Renal cortical epithelial cell (primary cell): ENCODE measurements around the gene BST1. TPM values are rescaled to one million over a fixed set of nuclear protein-coding genes. Genes with fewer than 3 reads are reported as not detected.
"Not testable (repeated sequence)": the region's sequence is repeated elsewhere in the genome, so short reads cannot be mapped to it uniquely, and the experiment has no call there.

ENCODE experiments used
- DNase-seq: peaks from one replicate; pipeline ENCODE4 v3.0.0-alpha.2; 2011; ENCODE audit warnings: low read depth
- total RNA-seq: library from RNA; depleted of rRNA; stranded (reverse); fragments of >200 nt; gene quantifications from 2 replicates; pipeline ENCODE4 v1.2.3, GENCODE V29; 2014

BST1 gene
- total RNA-seq, 1 donor from 2014 or later = 0.70 TPM

GRCh38 chr4:15744016-15744545 lies 41.2 kb downstream of the BST1 start:
- no peak for DNase-seq

GRCh38 chr4:15746110-15746509 lies 43.2 kb downstream of the BST1 start:
- no peak for DNase-seq

DNA sequence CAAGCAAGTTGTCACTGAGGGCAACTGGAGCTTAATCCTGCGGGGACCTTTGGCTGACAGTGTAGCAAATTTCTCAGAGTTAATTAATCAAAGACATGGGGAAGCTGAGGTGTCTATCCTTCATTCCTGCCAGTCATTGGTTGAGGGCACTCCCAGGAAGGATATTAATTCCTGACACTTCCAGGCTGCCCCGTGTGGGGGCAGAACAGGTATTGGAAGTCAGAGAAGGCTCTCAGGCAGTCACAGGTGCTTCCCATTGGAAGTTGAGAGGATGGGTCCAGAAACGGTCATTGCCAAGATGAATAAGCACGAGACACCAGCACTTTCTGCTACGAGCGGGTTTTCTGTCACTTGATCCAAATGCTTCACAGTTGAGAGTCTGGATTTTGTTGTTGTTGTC lies 46.1 kb downstream of the BST1 start:
- DNase-seq = no peak

DNA sequence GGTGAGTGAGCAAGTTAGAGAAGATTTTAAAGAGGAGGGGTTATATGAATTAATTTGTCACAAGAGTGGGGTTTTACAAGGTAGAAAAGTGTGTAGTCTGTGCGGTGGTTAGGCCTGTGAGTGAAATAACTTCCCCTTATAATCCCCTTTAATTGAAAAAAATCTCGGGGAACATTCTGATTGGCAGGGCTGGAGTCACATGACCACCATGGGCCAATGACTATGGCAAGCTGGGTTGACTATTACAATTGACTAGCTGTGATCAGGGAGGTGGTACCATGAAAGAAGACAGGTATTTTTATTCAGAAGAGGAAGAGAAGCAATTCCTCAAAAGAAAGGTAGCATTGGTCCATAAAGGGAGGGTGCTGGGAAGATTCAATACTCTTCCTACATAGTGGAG lies 48.3 kb downstream of the BST1 start:
- DNase-seq = no peak

DNA sequence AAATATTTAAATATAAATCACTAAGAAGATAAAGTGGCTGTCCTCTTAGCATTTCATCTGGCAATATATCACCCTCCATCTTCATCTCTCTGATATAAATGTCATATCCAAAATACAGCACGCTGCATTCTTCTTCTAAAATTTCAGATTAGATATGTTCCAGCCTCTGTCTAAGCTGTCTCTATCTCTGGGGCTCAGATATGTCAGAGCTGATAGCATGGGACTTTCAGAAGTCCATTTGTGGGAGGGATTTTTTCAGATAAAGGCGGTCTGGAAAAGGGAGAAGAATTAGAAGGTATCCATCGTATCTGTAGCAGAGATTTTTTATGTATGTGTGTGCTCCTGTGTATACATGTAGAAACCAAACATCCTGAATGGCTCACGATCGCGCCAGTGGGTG lies 50.2 kb downstream of the BST1 start:
- no peak for DNase-seq

DNA sequence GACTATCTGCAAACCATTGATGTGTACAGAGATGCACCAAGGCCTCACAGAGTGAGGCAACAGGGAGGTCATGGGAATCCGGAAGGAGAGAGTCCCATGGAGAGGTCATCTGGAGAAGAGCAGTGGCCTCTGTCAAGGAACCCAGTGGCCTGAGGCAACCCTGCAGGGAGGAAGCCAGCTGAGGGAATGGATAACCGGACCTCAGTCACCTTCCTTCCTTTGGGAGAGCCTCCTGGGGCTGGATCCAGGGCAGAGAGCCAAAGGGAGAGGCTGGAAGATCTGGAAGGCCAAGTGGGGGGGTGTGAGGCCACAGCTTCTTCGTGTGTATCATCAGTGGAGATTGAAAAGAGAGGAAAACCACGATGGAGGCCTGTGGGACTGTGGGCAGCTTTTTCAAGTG lies 50.9 kb downstream of the BST1 start:
- peak; percentile 9 for DNase-seq

DNA sequence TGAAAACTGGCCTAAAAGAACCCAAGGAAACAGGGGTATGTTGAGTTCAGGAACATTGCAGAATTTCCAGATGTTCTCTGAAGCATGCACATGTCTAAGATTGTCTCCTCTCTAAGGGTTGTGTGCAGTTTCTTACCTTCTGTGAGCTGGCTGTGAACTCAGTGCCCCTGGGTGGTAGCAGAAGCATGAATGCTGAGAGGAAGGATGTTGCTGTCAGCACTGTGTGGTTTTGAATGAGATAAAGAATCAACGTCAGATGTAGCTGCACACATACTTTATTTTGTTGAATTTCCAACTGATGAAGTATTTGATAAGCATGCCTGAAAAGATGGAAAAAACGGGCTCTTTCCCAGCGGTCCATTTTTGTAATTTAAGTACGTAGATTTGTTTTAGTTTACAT lies 51.5 kb downstream of the BST1 start:
- DNase-seq = no peak

DNA sequence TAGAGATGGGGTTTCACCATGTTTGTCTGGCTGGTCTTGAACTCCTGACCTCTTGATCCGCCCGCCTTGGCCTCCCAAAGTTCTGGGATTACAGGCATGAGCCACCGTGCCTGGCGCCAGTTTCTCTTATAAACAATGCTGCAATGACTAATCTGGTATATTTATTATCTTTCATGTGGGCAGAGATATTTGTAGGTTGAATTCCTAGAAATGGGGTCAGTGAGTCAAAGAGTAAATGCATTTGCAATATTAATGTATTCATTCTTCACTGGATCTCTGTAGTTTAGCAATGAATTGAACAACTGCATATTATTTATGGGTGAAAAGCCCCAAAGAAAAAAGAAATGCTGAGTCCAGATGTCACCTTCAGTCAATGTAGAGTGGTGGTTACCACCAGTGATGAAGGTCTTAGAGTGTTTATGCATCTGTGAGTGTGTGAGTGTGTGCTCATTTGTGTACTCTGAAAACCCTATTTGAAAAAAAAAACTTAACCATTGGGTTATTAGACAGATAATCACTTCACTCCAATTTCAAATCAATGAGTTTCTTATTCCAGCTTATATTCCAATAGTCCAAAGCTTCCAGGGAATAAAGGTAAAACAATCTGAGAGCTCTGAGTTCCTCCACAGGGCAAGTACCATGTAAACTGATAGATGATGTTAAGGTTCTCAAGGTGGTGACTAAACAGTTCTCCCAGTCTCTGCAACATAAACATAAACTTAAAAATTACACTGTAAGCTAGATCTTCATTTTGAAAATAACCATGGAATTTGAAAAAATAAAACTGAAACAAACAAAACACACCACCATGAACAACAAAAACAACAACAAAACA lies 52.7 kb downstream of the BST1 start:
- DNase-seq = peak; percentile 45

- peak; percentile 43 for DNase-seq
Observed at GRCh38 chr4:15756361-15756861, 53.5 kb downstream of the BST1 start.

DNA sequence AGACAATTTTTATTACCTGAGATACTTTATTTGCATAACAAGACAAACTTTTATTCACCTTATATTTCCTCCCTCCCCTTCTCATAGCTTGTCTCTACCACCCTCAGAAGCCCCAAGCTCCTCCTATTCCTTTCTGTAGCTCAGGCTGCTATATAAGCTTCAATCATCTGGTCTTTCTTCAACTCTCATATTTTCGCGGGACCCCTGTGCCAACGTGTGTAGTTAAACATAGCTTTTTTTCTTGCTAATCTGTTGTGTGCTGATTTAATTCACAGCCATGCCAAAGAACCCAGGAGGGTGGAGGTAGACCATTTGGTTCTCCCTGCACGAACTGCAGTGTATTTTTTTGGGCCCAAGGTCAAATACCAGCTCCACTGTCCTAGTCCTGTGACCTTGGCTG lies 54.2 kb downstream of the BST1 start:
- DNase-seq = no peak

GRCh38 chr4:15758294-15758693 lies 55.4 kb downstream of the BST1 start:
- DNase-seq = no peak

- not testable (repeated sequence) for DNase-seq
Observed at GRCh38 chr4:15762460-15762859, 59.6 kb downstream of the BST1 start.

GRCh38 chr4:15765391-15765790 lies 62.5 kb downstream of the BST1 start:
- no peak for DNase-seq

DNA sequence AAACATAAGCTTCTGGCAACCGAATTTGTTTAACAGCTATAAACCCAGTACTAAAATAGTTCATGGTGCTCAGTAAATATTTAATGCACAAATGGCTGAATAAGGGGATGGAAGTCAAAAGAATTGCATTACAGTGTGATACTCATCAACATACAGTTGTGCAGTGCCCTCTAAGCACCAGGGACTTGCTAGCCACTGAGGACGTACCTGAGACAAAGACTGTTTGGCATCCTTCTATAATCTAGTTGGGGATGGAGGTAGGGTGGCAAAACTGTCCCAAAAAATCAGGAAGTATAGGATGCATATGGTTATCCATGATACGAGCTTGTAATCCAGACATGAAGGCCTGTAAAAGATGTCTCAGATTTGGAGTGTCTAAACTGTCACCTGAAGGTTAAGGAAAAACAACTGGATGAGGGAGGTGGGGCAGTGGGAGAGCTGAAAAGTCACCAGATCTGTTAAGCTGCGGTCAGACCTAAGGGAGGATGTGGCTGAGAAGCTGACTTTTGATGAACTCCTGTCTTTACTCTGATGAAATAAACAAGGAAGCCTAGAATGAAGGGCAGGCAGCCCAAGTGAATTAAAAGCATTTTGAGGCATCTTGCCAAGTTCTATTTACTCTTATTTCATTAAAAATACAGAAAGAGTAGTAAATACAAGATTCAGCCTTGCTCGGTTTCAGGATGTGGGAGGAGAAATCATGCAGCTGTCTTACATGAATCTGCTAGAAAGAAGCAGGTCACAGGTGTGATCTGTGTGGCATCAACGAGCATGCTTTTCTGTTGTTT lies 63.2 kb downstream of the BST1 start:
- no peak for DNase-seq

DNA sequence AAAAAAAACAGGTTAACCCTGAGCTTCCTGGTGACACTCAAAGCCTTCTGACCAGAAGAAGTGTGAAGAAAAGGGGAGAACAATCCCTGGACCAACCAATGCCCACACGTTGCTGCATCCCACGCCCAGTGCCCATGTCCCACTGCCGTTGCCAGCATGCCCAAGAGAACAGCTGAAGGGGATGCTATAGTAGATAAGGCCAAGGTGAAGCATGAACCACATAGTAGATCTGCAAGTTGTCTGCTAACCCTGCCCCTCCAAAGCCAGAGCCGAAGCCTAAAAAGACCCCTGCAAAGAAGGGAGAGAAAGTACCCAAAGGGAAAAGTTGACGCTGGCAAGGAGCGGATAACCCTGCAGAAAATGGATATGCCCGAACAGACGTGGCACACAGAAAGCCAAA lies 64.0 kb downstream of the BST1 start:
- no peak for DNase-seq

- no peak for DNase-seq
Observed at GRCh38 chr4:15769202-15769601, 66.3 kb downstream of the BST1 start.

DNA sequence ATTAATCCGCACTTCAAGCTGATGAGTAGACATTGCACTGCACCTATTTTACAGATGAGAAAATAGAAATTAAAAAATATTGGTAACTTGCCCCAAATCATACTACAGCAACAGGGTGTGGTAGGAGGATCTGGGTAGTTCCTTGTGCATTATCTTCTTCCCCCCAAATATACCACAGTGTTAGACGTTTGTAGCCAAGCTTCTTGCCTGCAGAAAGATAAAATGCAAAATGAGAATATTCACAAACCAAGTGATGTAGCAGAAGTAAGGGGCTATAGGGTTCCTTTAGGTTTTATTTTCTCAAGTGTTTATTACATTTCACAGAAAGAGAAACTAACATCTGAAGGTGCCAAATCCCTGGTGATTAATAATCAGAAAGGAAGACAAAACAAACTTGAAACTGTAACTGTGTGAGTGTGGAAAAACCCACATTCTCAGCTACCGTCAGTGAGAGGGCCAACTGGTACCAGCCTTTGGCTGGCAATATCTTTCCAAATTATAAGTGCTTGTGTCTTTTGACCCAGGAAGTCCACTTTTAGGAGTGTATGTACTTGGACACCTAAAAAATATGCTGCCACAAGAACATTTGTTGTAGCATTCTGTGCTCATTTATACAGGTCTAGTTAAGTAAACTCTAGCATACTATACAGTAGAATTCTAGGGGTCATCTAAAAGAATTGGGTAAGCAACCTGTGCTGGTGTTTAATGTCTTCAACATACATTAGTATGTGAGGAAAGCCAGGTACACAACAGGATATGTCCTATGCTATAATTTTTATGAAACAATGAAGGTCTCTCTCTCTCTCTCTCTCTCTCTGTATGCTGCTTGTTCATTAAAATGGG lies 68.6 kb downstream of the BST1 start:
- no peak for DNase-seq

DNA sequence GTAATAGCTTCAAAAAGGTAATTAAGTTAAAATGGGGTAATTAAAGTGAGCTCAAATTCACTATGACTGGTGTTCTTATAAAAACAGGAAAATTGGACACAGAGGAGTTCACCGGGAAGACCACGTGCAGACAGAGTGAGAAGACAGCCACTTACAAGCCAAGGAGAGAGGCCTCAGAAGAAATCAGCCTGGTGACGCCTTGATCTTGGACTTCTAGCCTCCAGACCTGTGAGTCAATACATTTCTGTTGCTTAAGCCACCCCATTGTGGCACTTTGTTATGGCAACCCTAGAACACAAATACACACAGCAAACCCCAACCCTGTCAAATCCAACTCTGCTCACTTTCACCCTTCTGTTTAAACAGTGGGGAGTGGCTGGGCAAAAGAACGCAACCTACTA lies 71.2 kb downstream of the BST1 start:
- peak; percentile 51 for DNase-seq

GRCh38 chr4:15776871-15777648 lies 74.2 kb downstream of the BST1 start:
- DNase-seq = no peak

- no peak for DNase-seq
Observed at GRCh38 chr4:15777697-15778288, 74.9 kb downstream of the BST1 start.
